H9 (cell line): ENCODE data around the gene ECSIT. TPM values are rescaled to one million over a fixed set of nuclear protein-coding genes. Genes with fewer than 3 reads are reported as not detected.

Source experiments
- DNase-seq: peaks from one replicate; pipeline ENCODE4 v3.0.0-alpha.2; 2017
- H2AFZ ChIP-seq: one replicate; pipeline ENCODE4 v1.6.1; 2013; ENCODE audit warnings: mild to moderate bottlenecking, low read length, control low read depth, moderate library complexity
- H2AK5ac ChIP-seq: 2 replicates; pipeline ENCODE4 v1.6.1; 2013; ENCODE audit warnings: low read length, control low read depth, mixed read lengths; ENCODE audit not compliant: insufficient read length
- H2BK120ac ChIP-seq: one replicate; pipeline ENCODE4 v1.6.1; 2013; ENCODE audit warnings: low read depth, mild to moderate bottlenecking, low read length, control low read depth, inconsistent platforms; ENCODE audit not compliant: poor library complexity, severe bottlenecking
- H2BK12ac ChIP-seq: 2 replicates; pipeline ENCODE4 v1.6.1; 2013; ENCODE audit warnings: low read length, control low read depth, mixed read lengths, low read depth; ENCODE audit not compliant: insufficient read length
- H2BK15ac ChIP-seq: 2 replicates; pipeline ENCODE4 v1.6.1; 2013; ENCODE audit warnings: low read depth, low read length, control low read depth
- H2BK20ac ChIP-seq: one replicate; pipeline ENCODE4 v1.6.1; 2013; ENCODE audit warnings: low read depth, mild to moderate bottlenecking, low read length, control low read depth, inconsistent platforms; ENCODE audit not compliant: poor library complexity, severe bottlenecking
- H2BK5ac ChIP-seq: 2 replicates; pipeline ENCODE4 v1.6.1; 2013; ENCODE audit warnings: low read length, control low read depth, mixed read lengths; ENCODE audit not compliant: insufficient read length
- H3K14ac ChIP-seq: 2 replicates; pipeline ENCODE4 v1.6.1; 2013; ENCODE audit warnings: low read length, control low read depth; ENCODE audit not compliant: insufficient read depth
- H3K18ac ChIP-seq: 2 replicates; pipeline ENCODE4 v1.6.1; 2013; ENCODE audit warnings: low read depth, mild to moderate bottlenecking, mixed read lengths, low read length, control low read depth; ENCODE audit not compliant: insufficient read length
- H3K23ac ChIP-seq: 2 replicates; pipeline ENCODE4 v1.6.1; 2013; ENCODE audit warnings: low read length, control low read depth, mixed read lengths, low read depth; ENCODE audit not compliant: insufficient read length
- H3K23me2 ChIP-seq: 2 replicates; pipeline ENCODE4 v1.6.1; 2013; ENCODE audit warnings: low read depth, mild to moderate bottlenecking, mixed read lengths, low read length, control low read depth; ENCODE audit not compliant: insufficient read length, poor library complexity, severe bottlenecking
- H3K27ac ChIP-seq: 2 replicates; pipeline ENCODE4 v1.5.1; 2013; ENCODE audit warnings: low read length, control low read depth, mixed read lengths, low read depth; ENCODE audit not compliant: insufficient read length
- H3K27me3 ChIP-seq: 2 replicates; pipeline ENCODE4 v1.6.1; 2013; ENCODE audit warnings: low read length, control low read depth, inconsistent platforms; ENCODE audit not compliant: insufficient read depth
- H3K4ac ChIP-seq: 2 replicates; pipeline ENCODE4 v1.6.1; 2013; ENCODE audit warnings: low read depth, mild to moderate bottlenecking, control low read depth, inconsistent platforms, low read length, moderate library complexity
- H3K4me1 ChIP-seq: 2 replicates; pipeline ENCODE4 v1.6.1; 2013; ENCODE audit warnings: low read length, control low read depth, inconsistent platforms; ENCODE audit not compliant: insufficient read depth
- H3K4me2 ChIP-seq: 2 replicates; pipeline ENCODE4 v1.6.1; 2013; ENCODE audit warnings: low read length, control low read depth, mixed read lengths; ENCODE audit not compliant: insufficient read length, insufficient read depth
- H3K56ac ChIP-seq: 2 replicates; pipeline ENCODE4 v1.6.1; 2013; ENCODE audit warnings: low read depth, mild to moderate bottlenecking, mixed read lengths, low read length, control low read depth; ENCODE audit not compliant: insufficient read length
- H3K79me1 ChIP-seq: 2 replicates; pipeline ENCODE4 v1.6.1; 2013; ENCODE audit warnings: low read depth, mild to moderate bottlenecking, moderate library complexity, low read length, control low read depth, inconsistent platforms; ENCODE audit not compliant: insufficient read depth, poor library complexity, severe bottlenecking
- H3K79me2 ChIP-seq: 2 replicates; pipeline ENCODE4 v1.6.1; 2013; ENCODE audit warnings: low read length, control low read depth, inconsistent platforms; ENCODE audit not compliant: insufficient read depth
- H3K9ac ChIP-seq: 2 replicates; pipeline ENCODE4 v1.6.1; 2013; ENCODE audit warnings: low read length, control low read depth, mixed read lengths; ENCODE audit not compliant: insufficient read length; ENCODE audit errors: extremely low read depth
- H3K9me3 ChIP-seq: one replicate; pipeline ENCODE4 v1.6.1; 2013; ENCODE audit warnings: low read depth, low read length, inconsistent platforms; ENCODE audit not compliant: control insufficient read depth
- H3T11ph ChIP-seq: one replicate; pipeline ENCODE4 v1.6.1; 2013; ENCODE audit warnings: mild to moderate bottlenecking, low read length, control low read depth, inconsistent platforms
- H4K20me1 ChIP-seq: one replicate; pipeline ENCODE4 v1.6.1; 2013; ENCODE audit not compliant: control insufficient read depth, insufficient read length, insufficient read depth
- H4K5ac ChIP-seq: 2 replicates; pipeline ENCODE4 v1.6.1; 2013; ENCODE audit warnings: low read depth, mild to moderate bottlenecking, mixed read lengths, low read length, control low read depth; ENCODE audit not compliant: insufficient read length
- H4K8ac ChIP-seq: replicated peaks from 2 replicates; pipeline ENCODE4 v1.6.1; 2013; ENCODE audit warnings: low read length, control low read depth, mixed read lengths, low read depth; ENCODE audit not compliant: insufficient read length
- H4K91ac ChIP-seq: 2 replicates; pipeline ENCODE4 v1.6.1; 2013; ENCODE audit warnings: low read depth, mild to moderate bottlenecking, moderate library complexity, mixed read lengths, low read length, control low read depth; ENCODE audit not compliant: insufficient read length
- H3K27ac Mint-ChIP-seq, 3 experiments: 2 replicates in 2 of 3; 3 replicates in 1 of 3; pipeline ENCODE4 v1.8.0; 2020 to 2021; ENCODE audit warnings: mixed read lengths in 3 of 3, mild to moderate bottlenecking in 1 of 3, moderate library complexity in 1 of 3
- H3K27me3 Mint-ChIP-seq: 2 replicates; pipeline ENCODE4 v1.8.0; 2021; ENCODE audit warnings: low read depth, mild to moderate bottlenecking, moderate library complexity, mixed read lengths
- H3K36me3 Mint-ChIP-seq, 3 experiments: 2 replicates in 2 of 3; 3 replicates in 1 of 3; pipeline ENCODE4 v1.8.0; 2020 to 2021; ENCODE audit warnings: low read depth in 3 of 3, mixed read lengths in 3 of 3; ENCODE audit not compliant: insufficient read depth in 1 of 3
- H3K4me1 Mint-ChIP-seq, 2 experiments: 2 replicates each; pipeline ENCODE4 v1.8.0; 2020; ENCODE audit warnings: mixed read lengths in 2 of 2
- H3K4me3 Mint-ChIP-seq, 2 experiments: 2 replicates in 1 of 2; 3 replicates in 1 of 2; pipeline ENCODE4 v1.8.0; 2020 to 2021; ENCODE audit warnings: mild to moderate bottlenecking in 2 of 2, mixed read lengths in 2 of 2, moderate library complexity in 1 of 2
- H3K9me3 Mint-ChIP-seq, 2 experiments: 2 replicates in 1 of 2; 3 replicates in 1 of 2; pipeline ENCODE4 v1.8.0; 2020; ENCODE audit warnings: mild to moderate bottlenecking in 2 of 2, mixed read lengths in 2 of 2, moderate library complexity in 1 of 2
- WGBS: extraction: QIAGEN DNeasy Blood & Tissue Kit; methylation state at CpG from one replicate; pipeline ENCODE4 v1.1.7; 2013; ENCODE audit warnings: missing lambda C conversion rate, low lambda C conversion rate, mixed read lengths; ENCODE audit not compliant: insufficient read length; ENCODE audit errors: extremely low coverage; 5-methylcytosine and 5-hydroxymethylcytosine counted together
- total RNA-seq: library from RNA; stranded (reverse); gene quantifications from 2 replicates; pipeline ENCODE4 v1.2.1, GENCODE V29; 2021
- TF ChIP-seq, protein P1 (sequence below): fragments of 200-600 bp; sonication (generic); conservative IDR thresholded peaks from 3 replicates; pipeline ENCODE4 v1.8.0; 2021; ENCODE audit warnings: antibody characterized with exemption, mild to moderate bottlenecking

The ECSIT gene
- total RNA-seq, 1 experiment from 2014 or later: 42.4 TPM

DNA sequence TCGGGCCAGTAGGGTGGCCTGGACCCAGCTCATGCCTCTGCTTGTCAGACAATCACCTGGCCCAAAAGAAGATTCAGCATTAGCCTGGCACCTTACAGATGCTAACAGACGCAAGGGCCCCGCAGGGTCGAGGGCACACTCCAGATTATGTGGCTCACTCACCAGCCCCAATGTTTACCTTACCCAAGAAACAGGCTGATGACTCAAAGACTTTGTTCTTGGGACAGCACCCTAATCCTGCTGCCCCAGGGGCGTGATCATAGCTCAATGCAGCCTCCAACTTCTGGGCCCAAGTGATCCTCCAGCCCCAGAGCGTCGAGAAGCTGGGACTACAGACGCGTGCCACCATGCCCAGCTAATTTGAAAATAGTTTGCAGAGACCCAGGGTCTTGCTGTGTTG is 9.8 kb downstream of the ECSIT start:
- TF ChIP-seq, protein P1, sequence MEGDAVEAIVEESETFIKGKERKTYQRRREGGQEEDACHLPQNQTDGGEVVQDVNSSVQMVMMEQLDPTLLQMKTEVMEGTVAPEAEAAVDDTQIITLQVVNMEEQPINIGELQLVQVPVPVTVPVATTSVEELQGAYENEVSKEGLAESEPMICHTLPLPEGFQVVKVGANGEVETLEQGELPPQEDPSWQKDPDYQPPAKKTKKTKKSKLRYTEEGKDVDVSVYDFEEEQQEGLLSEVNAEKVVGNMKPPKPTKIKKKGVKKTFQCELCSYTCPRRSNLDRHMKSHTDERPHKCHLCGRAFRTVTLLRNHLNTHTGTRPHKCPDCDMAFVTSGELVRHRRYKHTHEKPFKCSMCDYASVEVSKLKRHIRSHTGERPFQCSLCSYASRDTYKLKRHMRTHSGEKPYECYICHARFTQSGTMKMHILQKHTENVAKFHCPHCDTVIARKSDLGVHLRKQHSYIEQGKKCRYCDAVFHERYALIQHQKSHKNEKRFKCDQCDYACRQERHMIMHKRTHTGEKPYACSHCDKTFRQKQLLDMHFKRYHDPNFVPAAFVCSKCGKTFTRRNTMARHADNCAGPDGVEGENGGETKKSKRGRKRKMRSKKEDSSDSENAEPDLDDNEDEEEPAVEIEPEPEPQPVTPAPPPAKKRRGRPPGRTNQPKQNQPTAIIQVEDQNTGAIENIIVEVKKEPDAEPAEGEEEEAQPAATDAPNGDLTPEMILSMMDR: no peak
- H2BK12ac ChIP-seq: no peak overlapping the region
- H2BK5ac ChIP-seq: no peak overlapping the region
- no peak overlapping the region for H3K4me2 ChIP-seq
- no peak overlapping the region for H3K18ac ChIP-seq
- Mint-ChIP-seq H3K27me3 (no peaks in the 10 kb centered on the region), H3K9me3 (no peaks in the 10 kb centered on the region), H3K36me3 (peaks cover 7 to 13% (median 9%) of the 10 kb centered on the region in 3 experiments; a peak in 6 of 7 replicates), H3K4me1 (no peaks in the 10 kb centered on the region), H3K27ac (peak overlapping the region in 1 of 3 experiments; percentile 72; a peak in 1 of 7 replicates), H3K4me3 (no peak overlapping the region)
- H2BK120ac ChIP-seq: no peak overlapping the region
- no peak overlapping the region for H3K9ac ChIP-seq
- no peaks in the 10 kb centered on the region for H3K79me1 ChIP-seq
- no peaks in the 10 kb centered on the region for H3K23me2 ChIP-seq
- H3K14ac ChIP-seq: no peak overlapping the region
- no peak overlapping the region for H4K8ac ChIP-seq
- H3K23ac ChIP-seq: no peak overlapping the region
- H3K27me3 ChIP-seq: no peaks in the 10 kb centered on the region
- no peak for DNase-seq
- H4K5ac ChIP-seq: no peak overlapping the region
- no peak overlapping the region for H3K56ac ChIP-seq
- no peak overlapping the region for H4K91ac ChIP-seq
- H2BK20ac ChIP-seq: no peak overlapping the region
- H3K79me2 ChIP-seq: 0 out of 2 replicates have a peak, but pooled peaks cover 2% of the 10 kb centered on the region
- H3K4ac ChIP-seq: no peak overlapping the region
- no peaks in the 10 kb centered on the region for H3K4me1 ChIP-seq
- no peak overlapping the region for H2AK5ac ChIP-seq
- no peaks in the 10 kb centered on the region for H3K9me3 ChIP-seq
- WGBS: no CpG with 5 or more reads among the region's 9 CpGs
- H3T11ph ChIP-seq: no peak overlapping the region
- no peaks in the 10 kb centered on the region for H4K20me1 ChIP-seq
- no peak overlapping the region for H2BK15ac ChIP-seq
- H3K27ac ChIP-seq: no peak overlapping the region
- H2AFZ ChIP-seq: no peak overlapping the region
